ENCODE results near the gene CTDSPL.

Gene CTDSPL

DNA sequence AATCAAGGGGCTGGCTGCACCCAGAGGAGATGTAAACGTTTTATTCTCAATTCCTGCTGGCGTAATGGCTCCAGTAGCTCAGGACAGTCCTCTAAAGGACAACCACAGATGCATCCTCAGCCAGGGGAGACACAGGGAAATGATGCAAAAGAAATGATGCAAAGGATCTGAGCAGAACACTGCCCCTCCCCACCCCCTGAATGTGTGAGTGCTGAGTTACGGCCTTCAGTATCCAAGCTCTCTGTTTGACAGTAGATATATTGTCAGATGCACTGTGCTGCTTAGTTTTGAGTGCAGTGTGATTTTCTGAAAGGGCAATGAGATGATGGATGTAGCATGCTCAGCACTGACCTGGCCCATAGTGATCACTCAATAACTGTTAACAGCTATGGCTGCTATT lies 41.4 kb upstream of the CTDSPL start:
- no peak overlapping the region for H3K9ac ChIP-seq (ENCODE audit: low read length)
- TF ChIP-seq, protein P1, sequence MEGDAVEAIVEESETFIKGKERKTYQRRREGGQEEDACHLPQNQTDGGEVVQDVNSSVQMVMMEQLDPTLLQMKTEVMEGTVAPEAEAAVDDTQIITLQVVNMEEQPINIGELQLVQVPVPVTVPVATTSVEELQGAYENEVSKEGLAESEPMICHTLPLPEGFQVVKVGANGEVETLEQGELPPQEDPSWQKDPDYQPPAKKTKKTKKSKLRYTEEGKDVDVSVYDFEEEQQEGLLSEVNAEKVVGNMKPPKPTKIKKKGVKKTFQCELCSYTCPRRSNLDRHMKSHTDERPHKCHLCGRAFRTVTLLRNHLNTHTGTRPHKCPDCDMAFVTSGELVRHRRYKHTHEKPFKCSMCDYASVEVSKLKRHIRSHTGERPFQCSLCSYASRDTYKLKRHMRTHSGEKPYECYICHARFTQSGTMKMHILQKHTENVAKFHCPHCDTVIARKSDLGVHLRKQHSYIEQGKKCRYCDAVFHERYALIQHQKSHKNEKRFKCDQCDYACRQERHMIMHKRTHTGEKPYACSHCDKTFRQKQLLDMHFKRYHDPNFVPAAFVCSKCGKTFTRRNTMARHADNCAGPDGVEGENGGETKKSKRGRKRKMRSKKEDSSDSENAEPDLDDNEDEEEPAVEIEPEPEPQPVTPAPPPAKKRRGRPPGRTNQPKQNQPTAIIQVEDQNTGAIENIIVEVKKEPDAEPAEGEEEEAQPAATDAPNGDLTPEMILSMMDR (IDR thresholded peaks at IDR 0.05; ENCODE audit: low read length): no peak
- TF ChIP-seq EZH2 (optimal IDR thresholded peaks at IDR 0.05; ENCODE audit: low read depth, low read length) (no peak), EZH2phosphoT487 (IDR thresholded peaks at IDR 0.05; ENCODE audit: low read length) (no peak)
- H3K27ac ChIP-seq (ENCODE audit: low read length): no peak overlapping the region
- H4K20me1 ChIP-seq (ENCODE audit: insufficient read depth, low read length): no peaks in the 10 kb centered on the region
- H3K9me3 ChIP-seq (replicated peaks; ENCODE audit: insufficient read depth, low read length): no peaks in the 10 kb centered on the region
- H3F3A ChIP-seq (ENCODE audit: insufficient read depth, low read length): no peaks in the 10 kb centered on the region
- H3K36me3 ChIP-seq (replicated peaks; ENCODE audit: insufficient read depth, low read length): no peaks in the 10 kb centered on the region
- no peak overlapping the region for H2AFZ ChIP-seq (ENCODE audit: low read length)
- no peak for DNase-seq
- no peaks in the 10 kb centered on the region for H3K27me3 ChIP-seq (replicated peaks; ENCODE audit: insufficient read depth, low read length)
- H3K9me2 ChIP-seq (replicated peaks; ENCODE audit: insufficient read depth, low read length): no peaks in the 10 kb centered on the region
- no peaks in the 10 kb centered on the region for H3K4me1 ChIP-seq (ENCODE audit: low read length)
- H3K79me2 ChIP-seq (ENCODE audit: low read length): no peaks in the 10 kb centered on the region
- no peak overlapping the region for H3K4me3 ChIP-seq (ENCODE audit: low read length)
- H3K4me2 ChIP-seq (ENCODE audit: low read depth, low read length): no peak overlapping the region

DNA sequence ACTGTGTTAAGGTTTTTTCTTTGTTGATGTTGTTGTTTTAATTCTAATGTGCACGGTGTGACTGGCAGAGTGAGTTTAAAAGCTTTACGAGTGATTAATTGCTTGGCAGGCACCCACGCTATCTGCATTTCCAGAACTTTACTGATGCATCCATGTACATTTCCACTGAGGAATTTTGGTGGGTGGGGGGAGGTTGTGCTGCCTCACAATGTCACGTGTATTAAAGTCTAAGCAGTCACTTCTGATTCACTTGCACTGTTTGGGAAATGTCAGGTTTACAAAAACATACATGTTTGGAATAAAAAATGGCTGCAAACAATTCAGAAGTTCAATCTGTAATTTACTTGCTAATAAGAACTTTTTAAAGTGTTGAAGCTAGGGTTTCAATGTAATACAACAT lies 38.5 kb upstream of the CTDSPL start:
- Histone ChIP-seq H2AFZ (ENCODE audit: low read length) (no peak overlapping the region), H3K9me3 (replicated peaks; ENCODE audit: insufficient read depth, low read length) (no peaks in the 10 kb centered on the region), H4K20me1 (ENCODE audit: insufficient read depth, low read length) (no peaks in the 10 kb centered on the region), H3F3A (ENCODE audit: insufficient read depth, low read length) (no peaks in the 10 kb centered on the region), H3K4me3 (ENCODE audit: low read length) (no peak overlapping the region), H3K27me3 (replicated peaks; ENCODE audit: insufficient read depth, low read length) (no peaks in the 10 kb centered on the region), H3K4me2 (ENCODE audit: low read depth, low read length) (no peak overlapping the region), H3K27ac (ENCODE audit: low read length) (no peak overlapping the region), H3K9ac (ENCODE audit: low read length) (no peak overlapping the region), H3K9me2 (replicated peaks; ENCODE audit: insufficient read depth, low read length) (no peaks in the 10 kb centered on the region), H3K36me3 (replicated peaks; ENCODE audit: insufficient read depth, low read length) (no peaks in the 10 kb centered on the region), H3K79me2 (ENCODE audit: low read length) (no peaks in the 10 kb centered on the region), H3K4me1 (ENCODE audit: low read length) (no peaks in the 10 kb centered on the region)
- no peak for DNase-seq
- TF ChIP-seq EZH2 (optimal IDR thresholded peaks at IDR 0.05; ENCODE audit: low read depth, low read length): no peak

DNA sequence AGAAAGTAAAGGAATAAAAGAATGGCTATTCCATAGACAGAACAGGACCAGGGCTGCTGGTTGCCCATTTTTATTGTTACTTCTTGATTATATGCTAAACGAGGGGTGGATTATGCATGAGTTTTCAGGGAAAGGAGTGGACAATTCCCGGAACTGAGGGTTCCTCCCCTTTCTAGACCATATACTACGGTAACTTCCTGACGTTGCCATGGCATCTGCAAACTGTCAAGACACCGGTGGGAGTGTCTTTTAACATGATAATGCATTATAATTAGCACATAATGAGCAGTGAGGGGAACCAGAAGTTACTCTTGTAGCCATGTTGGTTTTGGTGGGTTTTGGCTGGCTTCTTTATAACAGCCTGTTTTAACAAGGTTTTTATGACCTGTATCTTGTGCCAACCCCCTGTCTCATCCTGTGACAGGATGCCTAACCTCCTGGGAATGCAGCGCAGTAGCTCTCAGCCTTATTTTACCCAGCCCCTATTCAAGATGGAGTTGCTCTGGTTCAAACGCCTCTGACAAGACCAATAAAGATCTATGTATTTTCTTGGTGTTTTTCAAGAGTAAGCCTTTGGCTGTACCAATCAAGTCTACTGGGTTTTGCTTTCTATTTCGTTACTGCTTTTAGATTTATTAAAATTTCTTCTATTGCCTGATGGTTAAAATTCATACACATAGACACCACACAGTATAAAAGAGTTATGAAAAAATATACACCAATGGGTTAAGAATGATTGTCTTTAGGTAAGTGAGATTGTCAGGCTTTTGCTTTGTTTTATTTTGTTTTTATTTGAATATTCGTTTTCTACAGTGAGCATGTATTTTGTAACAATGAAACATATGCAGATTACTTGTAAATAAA lies 37.4 kb upstream of the CTDSPL start:
- Histone ChIP-seq H3K4me1 (ENCODE audit: low read length) (no peaks in the 10 kb centered on the region), H3K27ac (ENCODE audit: low read length) (no peak overlapping the region), H2AFZ (ENCODE audit: low read length) (no peak overlapping the region), H3K4me3 (ENCODE audit: low read length) (no peak overlapping the region), H4K20me1 (ENCODE audit: insufficient read depth, low read length) (no peaks in the 10 kb centered on the region), H3K9me2 (replicated peaks; ENCODE audit: insufficient read depth, low read length) (no peaks in the 10 kb centered on the region), H3K9ac (ENCODE audit: low read length) (no peak overlapping the region), H3K27me3 (replicated peaks; ENCODE audit: insufficient read depth, low read length) (no peaks in the 10 kb centered on the region), H3K36me3 (replicated peaks; ENCODE audit: insufficient read depth, low read length) (no peaks in the 10 kb centered on the region), H3K9me3 (replicated peaks; ENCODE audit: insufficient read depth, low read length) (no peaks in the 10 kb centered on the region), H3K4me2 (ENCODE audit: low read depth, low read length) (no peak overlapping the region), H3F3A (ENCODE audit: insufficient read depth, low read length) (no peaks in the 10 kb centered on the region), H3K79me2 (ENCODE audit: low read length) (no peaks in the 10 kb centered on the region)
- TF ChIP-seq, protein P1 (IDR thresholded peaks at IDR 0.05; ENCODE audit: low read length): no peak
- TF ChIP-seq EZH2phosphoT487 (IDR thresholded peaks at IDR 0.05; ENCODE audit: low read length): no peak
- TF ChIP-seq EZH2 (optimal IDR thresholded peaks at IDR 0.05; ENCODE audit: low read depth, low read length): no peak
- no peak for DNase-seq

DNA sequence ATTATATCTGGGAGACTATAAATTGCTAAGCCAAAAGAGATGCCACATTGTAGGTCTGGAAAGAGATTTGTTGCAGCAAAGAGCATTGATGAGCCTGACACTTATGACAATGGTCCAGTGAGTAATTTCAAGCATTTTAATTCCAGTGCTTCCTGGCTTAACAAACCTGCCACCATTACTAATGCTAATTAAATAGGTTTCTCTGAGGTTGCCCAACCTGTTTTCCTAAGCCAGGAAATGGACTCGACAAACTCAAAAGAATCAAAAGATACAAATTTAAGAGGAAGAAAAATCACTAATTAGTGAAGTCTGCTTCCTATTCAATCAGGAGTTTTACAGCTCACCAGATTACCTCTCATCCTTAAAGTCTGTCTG lies 36.7 kb upstream of the CTDSPL start:
- Histone ChIP-seq H3K4me2 (ENCODE audit: low read depth, low read length) (no peak overlapping the region), H3K27ac (ENCODE audit: low read length) (no peak overlapping the region), H3K9me3 (replicated peaks; ENCODE audit: insufficient read depth, low read length) (no peaks in the 10 kb centered on the region), H2AFZ (ENCODE audit: low read length) (no peak overlapping the region), H3K79me2 (ENCODE audit: low read length) (no peaks in the 10 kb centered on the region), H3K9ac (ENCODE audit: low read length) (no peak overlapping the region), H3K4me3 (ENCODE audit: low read length) (no peak overlapping the region), H3K9me2 (replicated peaks; ENCODE audit: insufficient read depth, low read length) (no peaks in the 10 kb centered on the region), H3F3A (ENCODE audit: insufficient read depth, low read length) (no peaks in the 10 kb centered on the region), H3K4me1 (ENCODE audit: low read length) (no peaks in the 10 kb centered on the region), H3K27me3 (replicated peaks; ENCODE audit: insufficient read depth, low read length) (no peaks in the 10 kb centered on the region), H4K20me1 (ENCODE audit: insufficient read depth, low read length) (no peaks in the 10 kb centered on the region), H3K36me3 (replicated peaks; ENCODE audit: insufficient read depth, low read length) (no peaks in the 10 kb centered on the region)
- TF ChIP-seq, protein P1 (IDR thresholded peaks at IDR 0.05; ENCODE audit: low read length): no peak
- TF ChIP-seq EZH2phosphoT487 (IDR thresholded peaks at IDR 0.05; ENCODE audit: low read length): no peak
- no peak for TF ChIP-seq EZH2 (optimal IDR thresholded peaks at IDR 0.05; ENCODE audit: low read depth, low read length)
- DNase-seq: no peak
